Smooth muscle cell of trachea (primary cell): ENCODE measurements around the gene ALG9. TPM values are rescaled to one million over a fixed set of nuclear protein-coding genes. Genes with fewer than 3 reads are reported as not detected.

ENCODE experiments used
- total RNA-seq: library from RNA; depleted of rRNA; stranded (reverse); fragments of >200 nt; gene quantifications from 2 replicates; pipeline ENCODE4 v1.2.1, GENCODE V29; 2014

ALG9 gene
- 31.3 and 39.9 TPM in 2 replicates for total RNA-seq

GRCh38 chr11:111870886-111871692, at the start of gene ALG9:
TSS of gene ALG9 (minus strand) at chr11:111871581. CDS start at chr11:111871482, 99 bp downstream.

GRCh38 chr11:111918390-111919256, 47.2 kb upstream of the ALG9 start, which contains the start of gene C11orf52:
TSS of gene C11orf52 (plus strand) at chr11:111918913. CDS start at chr11:111918973, 60 bp downstream.

GRCh38 chr11:111912535-111912934, 41.2 kb upstream of the ALG9 start, which contains the start of gene HSPB2:
TSS of gene HSPB2 (plus strand) at chr11:111912734. CDS start at chr11:111912830, 96 bp downstream.

GRCh38 chr11:111911563-111912401, 40.4 kb upstream of the ALG9 start, which contains the start of gene CRYAB:
TSS of gene CRYAB (minus strand) at chr11:111911770. CDS start at chr11:111911724, 46 bp downstream.

GRCh38 chr11:111878849-111879636, 7.7 kb upstream of the ALG9 start, which contains the start of the genes CFAP68 and FDXACB1:
TSS of gene CFAP68 (plus strand) at chr11:111879541. CDS start at chr11:111879561, 20 bp downstream.
TSS of gene FDXACB1 (minus strand) at chr11:111879165. CDS start at chr11:111879132, 33 bp downstream.

GRCh38 chr11:111765984-111766833, 105.2 kb downstream of the ALG9 start, which contains the start of gene PPP2R1B:
TSS of gene PPP2R1B (minus strand) at chr11:111766389. CDS start at chr11:111766361, 28 bp downstream.

Other genes with a start within 250 kb of the ALG9 start
- gene PPP2R1B, start 105.2 kb downstream of the ALG9 start, total RNA-seq, result 42.2 and 48.9 TPM in 2 replicates
- 3.5 and 4.1 TPM in 2 replicates for gene FDXACB1, start 7.6 kb upstream of the ALG9 start, total RNA-seq
- gene CFAP68, start 8.0 kb upstream of the ALG9 start, total RNA-seq, result 10.5 and 15.5 TPM in 2 replicates
- 8.7 and 48.3 TPM in 2 replicates for gene CRYAB, start 40.2 kb upstream of the ALG9 start, total RNA-seq
- gene HSPB2, start 41.2 kb upstream of the ALG9 start, total RNA-seq, result 0.58 and 0.99 TPM in 2 replicates
- 0.66 TPM in 1 of 2 replicates, not detected in the other for gene C11orf52, start 47.3 kb upstream of the ALG9 start, total RNA-seq
- 17.2 and 22.0 TPM in 2 replicates for gene DIXDC1, start 65.8 kb upstream of the ALG9 start, total RNA-seq
- gene DLAT, start 153.8 kb upstream of the ALG9 start, total RNA-seq, result 26.1 and 31.9 TPM in 2 replicates
- 1.5 and 4.4 TPM in 2 replicates for gene PIH1D2, start 202.4 kb upstream of the ALG9 start, total RNA-seq
- gene NKAPD1, start 202.7 kb upstream of the ALG9 start, total RNA-seq, result 16.4 and 18.3 TPM in 2 replicates
- 27.5 and 37.2 TPM in 2 replicates for gene TIMM8B, start 215.2 kb upstream of the ALG9 start, total RNA-seq
- gene SDHD, start 215.3 kb upstream of the ALG9 start, total RNA-seq, result 188 and 273 TPM in 2 replicates